ENCODE measurements around the gene KCTD17. TPM values are rescaled to one million over a fixed set of nuclear protein-coding genes. Genes with fewer than 3 reads are reported as not detected.
A peak's percentile ranks its signal among the peaks of the same experiment; 100 is the strongest.

The KCTD17 gene
- total RNA-seq, 1 experiment from 2014 or later, result 11.7 TPM

- no TSS peak for BruUV-seq (replicated peaks)
- DNase-seq (ENCODE audit: unreplicated experiment), result no peak
- H3K27ac Mint-ChIP-seq (ENCODE audit: low read depth, unreplicated experiment), result no peak overlapping the region
- intact Hi-C loops (cut with micrococcal nuclease), result no loop called here
- H3K27me3 Mint-ChIP-seq (ENCODE audit: insufficient read depth, unreplicated experiment), result peaks cover 21% of the 10 kb centered on the region
- no peaks in the 10 kb centered on the region for H3K4me1 Mint-ChIP-seq (ENCODE audit: insufficient read depth, unreplicated experiment)
- CTCF ChIA-PET, result no interaction called here
- TF ChIP-seq CTCF (IDR thresholded peaks at IDR 0.05; ENCODE audit: unreplicated experiment), result no peak
- H3K4me3 Mint-ChIP-seq (ENCODE audit: unreplicated experiment), result no peak overlapping the region
- POLR2A ChIA-PET, result interaction anchor here (0.6 kb wide), 1 partner anchor 113 kb away, joined by 4 read pairs; no protein-coding TSS in a partner anchor
- H3K36me3 Mint-ChIP-seq (ENCODE audit: insufficient read depth, unreplicated experiment), result peaks cover 4% of the 10 kb centered on the region
- no peaks in the 10 kb centered on the region for H3K9me3 Mint-ChIP-seq (ENCODE audit: unreplicated experiment)
Observed at GRCh38 chr22:37011472-37011871, 40.1 kb upstream of the KCTD17 start.

GRCh38 chr22:37012262-37012904 lies 39.2 kb upstream of the KCTD17 start:
- H3K9me3 Mint-ChIP-seq (ENCODE audit: unreplicated experiment), result no peaks in the 10 kb centered on the region
- H3K27me3 Mint-ChIP-seq (ENCODE audit: insufficient read depth, unreplicated experiment), result peaks cover 12% of the 10 kb centered on the region
- H3K4me3 Mint-ChIP-seq (ENCODE audit: unreplicated experiment), result no peak overlapping the region
- no TSS peak for BruUV-seq (replicated peaks)
- intact Hi-C loops (cut with micrococcal nuclease), result no loop called here
- peak; percentile 26 for DNase-seq (ENCODE audit: unreplicated experiment)
- H3K4me1 Mint-ChIP-seq (ENCODE audit: insufficient read depth, unreplicated experiment), result peaks cover 7% of the 10 kb centered on the region
- no peak for TF ChIP-seq CTCF (IDR thresholded peaks at IDR 0.05; ENCODE audit: unreplicated experiment)
- no peak overlapping the region for H3K27ac Mint-ChIP-seq (ENCODE audit: low read depth, unreplicated experiment)
- ChIA-PET CTCF (no interaction called here), POLR2A (no interaction called here)
- H3K36me3 Mint-ChIP-seq (ENCODE audit: insufficient read depth, unreplicated experiment), result peaks cover 4% of the 10 kb centered on the region

GRCh38 chr22:37012956-37013355 lies 38.6 kb upstream of the KCTD17 start:
- H3K27me3 Mint-ChIP-seq (ENCODE audit: insufficient read depth, unreplicated experiment), result peaks cover 6% of the 10 kb centered on the region
- no peak for TF ChIP-seq CTCF (IDR thresholded peaks at IDR 0.05; ENCODE audit: unreplicated experiment)
- H3K9me3 Mint-ChIP-seq (ENCODE audit: unreplicated experiment), result no peaks in the 10 kb centered on the region
- H3K27ac Mint-ChIP-seq (ENCODE audit: low read depth, unreplicated experiment), result no peak overlapping the region
- intact Hi-C loops (cut with micrococcal nuclease), result no loop called here
- H3K36me3 Mint-ChIP-seq (ENCODE audit: insufficient read depth, unreplicated experiment), result peaks cover 4% of the 10 kb centered on the region
- no TSS peak for BruUV-seq (replicated peaks)
- POLR2A ChIA-PET, result no interaction called here
- peaks cover 10% of the 10 kb centered on the region for H3K4me1 Mint-ChIP-seq (ENCODE audit: insufficient read depth, unreplicated experiment)
- DNase-seq (ENCODE audit: unreplicated experiment), result no peak
- no peak overlapping the region for H3K4me3 Mint-ChIP-seq (ENCODE audit: unreplicated experiment)
- CTCF ChIA-PET, result interaction anchor here (0.8 kb wide), 1 partner anchor 255 kb away, joined by 3 read pairs; no protein-coding TSS in a partner anchor

DNA sequence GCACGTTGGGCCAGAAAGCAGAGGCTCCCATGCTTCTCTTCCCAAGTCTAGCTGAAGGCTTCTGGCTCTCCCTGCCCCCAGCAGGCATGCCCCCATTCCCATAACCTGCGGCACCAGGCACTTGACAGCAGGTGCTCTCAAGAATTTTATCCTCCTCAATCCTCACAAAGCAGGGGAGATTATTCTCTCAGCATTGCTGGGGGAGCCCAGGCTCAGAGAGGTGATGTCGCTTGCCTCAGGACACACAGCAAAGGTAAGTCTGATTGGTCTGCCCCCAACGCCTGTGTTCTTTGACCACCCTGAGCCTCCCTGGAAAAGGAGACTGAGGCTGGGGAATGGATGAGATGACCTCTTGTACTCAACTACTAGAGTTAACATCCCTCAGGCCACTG lies 37.1 kb upstream of the KCTD17 start:
- Mint-ChIP-seq H3K27me3 (ENCODE audit: insufficient read depth, unreplicated experiment) (no peaks in the 10 kb centered on the region), H3K4me3 (ENCODE audit: unreplicated experiment) (no peak overlapping the region), H3K27ac (ENCODE audit: low read depth, unreplicated experiment) (no peak overlapping the region), H3K9me3 (ENCODE audit: unreplicated experiment) (no peaks in the 10 kb centered on the region), H3K4me1 (ENCODE audit: insufficient read depth, unreplicated experiment) (peaks cover 15% of the 10 kb centered on the region), H3K36me3 (ENCODE audit: insufficient read depth, unreplicated experiment) (peaks cover 4% of the 10 kb centered on the region)
- ChIA-PET CTCF (interaction anchor here (0.6 kb wide), 1 partner anchor 180 kb away, joined by 3 read pairs; no protein-coding TSS in a partner anchor), POLR2A (no interaction called here)
- intact Hi-C loops (cut with micrococcal nuclease), result no loop called here
- no TSS peak for BruUV-seq (replicated peaks)
- no peak for TF ChIP-seq CTCF (IDR thresholded peaks at IDR 0.05; ENCODE audit: unreplicated experiment)
- no peak for DNase-seq (ENCODE audit: unreplicated experiment)
